Stimulated activated CD8-positive, alpha-beta memory T cell treated with anti-CD3 and anti-CD28 coated beads, Interleukin-4, amount 100 ng/mL, for 4 hours (primary cell): ENCODE data around the gene CERS5.
"Not testable (repeated sequence)": the region's sequence is repeated elsewhere in the genome, so short reads cannot be mapped to it uniquely, and the experiment has no call there.

Source experiments
- DNase-seq, 2 donors: peaks; one replicate each; pipeline ENCODE4 v3.0.0-alpha.2; 2020; ENCODE audit warnings: low read depth in 2 of 2, low spot score in 1 of 2

Gene CERS5

GRCh38 chr12:50103767-50104321, 63.3 kb downstream of the CERS5 start, which contains the start of gene GPD1:
Gene GPD1 (plus strand): TSS chr12:50104008. CDS start chr12:50104051, 43 bp downstream.
- DNase-seq: no peak

GRCh38 chr12:50103351-50103750, 63.8 kb downstream of the CERS5 start:
- DNase-seq: no peak

- no peak for DNase-seq
Observed at GRCh38 chr12:50102646-50103309, 64.4 kb downstream of the CERS5 start.

GRCh38 chr12:50102131-50102531, 65.0 kb downstream of the CERS5 start:
- no peak for DNase-seq

- no peak for DNase-seq
Observed at GRCh38 chr12:50101663-50102062, 65.5 kb downstream of the CERS5 start.

- DNase-seq: no peak
Observed at GRCh38 chr12:50100561-50100960, 66.6 kb downstream of the CERS5 start.

- DNase-seq: no peak
Observed at GRCh38 chr12:50099302-50100008, 67.7 kb downstream of the CERS5 start.

GRCh38 chr12:50097952-50098351, 69.2 kb downstream of the CERS5 start:
- no peak for DNase-seq

GRCh38 chr12:50090391-50090790, 76.8 kb downstream of the CERS5 start:
- no peak for DNase-seq

GRCh38 chr12:50089730-50090129, 77.4 kb downstream of the CERS5 start:
- DNase-seq: no peak

GRCh38 chr12:50088577-50089335, 78.4 kb downstream of the CERS5 start:
- peak in 1 of 2 donors; percentile 36 for DNase-seq

- DNase-seq: no peak
Observed at GRCh38 chr12:50087995-50088394, 79.2 kb downstream of the CERS5 start.

- no peak for DNase-seq
Observed at GRCh38 chr12:50087151-50087550, 80.0 kb downstream of the CERS5 start.

GRCh38 chr12:50086148-50086547, 81.0 kb downstream of the CERS5 start:
- no peak for DNase-seq

GRCh38 chr12:50085615-50086072, 81.5 kb downstream of the CERS5 start:
- DNase-seq: peak in 1 of 2 donors; percentile 34

GRCh38 chr12:50084775-50085614, 82.2 kb downstream of the CERS5 start, which contains the start of gene SMARCD1:
Gene SMARCD1 (plus strand): TSS chr12:50085342. CDS start chr12:50085370, 28 bp downstream.
- peak; percentile 64 to 80 for DNase-seq

- not testable (repeated sequence) for DNase-seq
Observed at GRCh38 chr12:50084409-50084774, 82.8 kb downstream of the CERS5 start.

GRCh38 chr12:50083301-50083700, 83.9 kb downstream of the CERS5 start:
- DNase-seq: no peak

- DNase-seq: no peak
Observed at GRCh38 chr12:50082644-50083043, 84.5 kb downstream of the CERS5 start.

- no peak for DNase-seq
Observed at GRCh38 chr12:50081096-50081808, 85.9 kb downstream of the CERS5 start.
